Suprapubic skin (tissue), 3 donors: ENCODE measurements around the gene CLDN19.

ENCODE experiments used
- POLR2A ChIP-seq, 2 donors: fragments of 450-650 bp; IDR thresholded peaks; one replicate each; pipeline ENCODE4 v1.6.1; 2017; ENCODE audit warnings: antibody characterized with exemption in 2 of 2, mild to moderate bottlenecking in 2 of 2, moderate library complexity in 2 of 2
- TF ChIP-seq, protein P1 (sequence below), 2 donors: fragments of 200-600 bp in 1 of 2; fragments of 450-650 bp in 1 of 2; sonication (generic) in 1 of 2; IDR thresholded peaks; one replicate each; pipeline ENCODE4 v1.5.1; 2016 to 2019; ENCODE audit warnings: antibody characterized with exemption in 2 of 2, mild to moderate bottlenecking in 1 of 2, moderate library complexity in 1 of 2

DNA sequence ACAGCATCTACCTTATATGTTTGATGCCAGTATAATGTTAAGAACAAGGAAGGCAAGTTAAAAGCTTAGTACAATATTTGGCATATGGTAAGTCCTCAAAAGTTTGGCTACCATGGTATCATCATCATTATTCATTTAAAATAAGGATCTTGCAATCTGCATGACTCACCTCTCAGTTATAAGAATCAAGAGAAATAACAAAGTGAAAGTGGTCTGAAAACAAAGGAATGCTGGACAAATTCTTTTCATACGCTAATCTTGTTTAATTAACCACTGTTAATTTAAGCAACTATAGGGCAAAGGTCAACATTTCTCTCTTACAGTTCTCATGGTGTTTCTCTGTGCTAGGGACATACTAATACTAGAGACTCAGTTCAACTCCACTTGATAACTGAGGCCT is 13.0 kb upstream of the CLDN19 start:
- TF ChIP-seq, protein P1, sequence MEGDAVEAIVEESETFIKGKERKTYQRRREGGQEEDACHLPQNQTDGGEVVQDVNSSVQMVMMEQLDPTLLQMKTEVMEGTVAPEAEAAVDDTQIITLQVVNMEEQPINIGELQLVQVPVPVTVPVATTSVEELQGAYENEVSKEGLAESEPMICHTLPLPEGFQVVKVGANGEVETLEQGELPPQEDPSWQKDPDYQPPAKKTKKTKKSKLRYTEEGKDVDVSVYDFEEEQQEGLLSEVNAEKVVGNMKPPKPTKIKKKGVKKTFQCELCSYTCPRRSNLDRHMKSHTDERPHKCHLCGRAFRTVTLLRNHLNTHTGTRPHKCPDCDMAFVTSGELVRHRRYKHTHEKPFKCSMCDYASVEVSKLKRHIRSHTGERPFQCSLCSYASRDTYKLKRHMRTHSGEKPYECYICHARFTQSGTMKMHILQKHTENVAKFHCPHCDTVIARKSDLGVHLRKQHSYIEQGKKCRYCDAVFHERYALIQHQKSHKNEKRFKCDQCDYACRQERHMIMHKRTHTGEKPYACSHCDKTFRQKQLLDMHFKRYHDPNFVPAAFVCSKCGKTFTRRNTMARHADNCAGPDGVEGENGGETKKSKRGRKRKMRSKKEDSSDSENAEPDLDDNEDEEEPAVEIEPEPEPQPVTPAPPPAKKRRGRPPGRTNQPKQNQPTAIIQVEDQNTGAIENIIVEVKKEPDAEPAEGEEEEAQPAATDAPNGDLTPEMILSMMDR (IDR thresholded peaks at IDR 0.05) = no peak
- no peak for TF ChIP-seq POLR2A (IDR thresholded peaks at IDR 0.05)
